D721Med (cell line): ENCODE results near the gene TTC7B.

ENCODE experiments used
- DNase-seq: peaks from one replicate; pipeline ENCODE4 v3.0.0; 2011; ENCODE audit warnings: low spot score; ENCODE audit not compliant: insufficient read length
- FAIRE-seq: peaks from 2 replicates; lab custom pipeline; 2011; peaks lifted over from hg19 to GRCh38; lab: Jason Lieb, UNC
- CTCF ChIP-seq: IDR thresholded peaks from 2 replicates; pipeline ENCODE4 v1.5.1; 2012; ENCODE audit warnings: mild to moderate bottlenecking, control low read depth; ENCODE audit not compliant: insufficient read depth; ENCODE audit errors: missing control alignments

TTC7B gene

DNA sequence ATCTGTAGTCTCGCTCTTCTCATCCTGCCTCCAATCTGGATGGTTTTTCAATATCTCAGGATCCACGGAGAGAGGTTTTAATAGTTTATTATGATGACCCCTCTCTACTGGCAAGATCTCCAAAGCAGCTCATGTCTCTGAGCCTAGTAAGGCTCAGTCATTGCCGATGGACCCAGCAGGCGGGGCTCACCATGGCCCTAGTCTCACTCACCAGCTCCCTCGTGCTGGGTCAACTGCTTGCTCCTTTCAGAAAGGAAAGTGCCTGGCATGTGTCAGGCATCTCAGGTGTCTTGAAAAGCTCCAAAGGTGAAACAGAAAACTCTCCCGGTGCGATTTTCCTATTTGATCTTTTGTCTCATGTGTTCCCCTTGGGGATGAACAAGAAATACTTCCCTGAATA lies 240.4 kb downstream of the TTC7B start:
- no peak for FAIRE-seq
- no peak for TF ChIP-seq CTCF

DNA sequence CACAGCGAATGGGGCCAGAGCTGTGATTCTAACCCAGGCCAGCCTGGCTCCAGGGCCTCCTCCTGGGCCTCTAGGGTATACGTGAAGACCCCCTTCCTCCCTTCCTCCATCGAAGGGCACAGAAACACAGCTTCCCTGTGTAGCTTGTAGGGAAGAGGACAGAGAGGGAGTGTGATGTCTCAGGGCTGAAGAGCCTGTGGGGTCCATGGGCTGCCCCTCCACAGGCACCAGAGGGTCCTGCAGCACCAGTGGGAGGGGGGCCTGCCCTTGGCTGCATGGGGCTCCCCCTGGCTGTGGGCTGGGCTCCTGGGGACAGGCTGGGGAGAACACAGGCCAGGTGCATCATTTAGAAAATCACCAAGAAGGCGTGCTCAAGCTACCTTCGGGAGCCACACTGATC lies 240.9 kb downstream of the TTC7B start:
- no peak for TF ChIP-seq CTCF
- DNase-seq (no peak), FAIRE-seq (no peak)

More for the DNA sequence above, 240.4 kb downstream of the TTC7B start:
- no peak for DNase-seq

GRCh38 chr14:90574188-90575131 lies 241.8 kb downstream of the TTC7B start:
- FAIRE-seq (no peak), DNase-seq (no peak)
- no peak for TF ChIP-seq CTCF

DNA sequence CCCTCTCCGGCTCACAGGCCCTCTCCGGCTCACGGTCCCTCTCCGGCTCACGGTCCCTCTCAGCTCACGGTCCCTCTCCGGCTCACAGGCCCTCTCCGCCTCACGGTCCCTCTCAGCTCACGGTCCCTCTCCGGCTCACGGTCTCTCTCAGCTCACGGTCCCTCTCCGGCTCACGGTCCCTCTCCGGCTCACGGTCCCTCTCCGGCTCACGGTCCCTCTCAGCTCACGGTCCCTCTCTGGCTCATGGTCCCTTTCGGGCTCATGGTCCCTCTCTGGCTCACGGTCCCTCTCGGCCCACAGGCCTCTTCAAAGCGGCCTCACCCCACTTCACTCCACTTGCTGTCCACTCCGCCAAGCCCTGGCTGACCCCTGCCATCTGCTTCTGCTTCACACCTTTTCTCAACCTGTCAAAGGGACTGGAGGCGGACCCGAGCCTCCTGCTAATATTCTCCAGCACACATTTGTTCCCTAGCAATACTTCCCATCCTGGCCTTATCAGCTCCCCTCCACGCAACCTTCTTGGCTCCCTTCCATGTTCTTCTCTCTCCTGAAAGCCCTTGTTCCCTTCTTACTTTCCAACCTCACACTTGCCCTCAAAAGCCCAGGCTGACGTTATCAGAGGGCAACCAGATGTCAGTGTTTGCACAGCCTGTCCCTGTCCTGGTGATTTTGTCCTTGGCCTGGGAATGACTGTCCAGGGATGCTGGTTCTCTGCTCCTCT lies 242.7 kb downstream of the TTC7B start:
- TF ChIP-seq CTCF: no peak
- FAIRE-seq: no peak
- no peak for DNase-seq

GRCh38 chr14:90572441-90573150 lies 243.6 kb downstream of the TTC7B start:
- DNase-seq (no peak), FAIRE-seq (no peak)
- TF ChIP-seq CTCF: no peak

- TF ChIP-seq CTCF: no peak
- DNase-seq (no peak), FAIRE-seq (no peak)
These were observed 244.9 kb downstream of the TTC7B start for GRCh38 chr14:90571149-90571947.
